Suprapubic skin (tissue), 3 donors: ENCODE data around the gene BAIAP2L1.

ENCODE experiments used
- CTCF ChIP-seq, 2 donors: fragments of 200-600 bp in 1 of 2; fragments of 450-650 bp in 1 of 2; sonication (generic) in 1 of 2; IDR thresholded peaks; one replicate each; pipeline ENCODE4 v1.5.1; 2016 to 2019; ENCODE audit warnings: antibody characterized with exemption in 2 of 2, mild to moderate bottlenecking in 1 of 2, moderate library complexity in 1 of 2
- EP300 ChIP-seq: sonication (generic); formaldehyde crosslinking; IDR thresholded peaks from one replicate; pipeline ENCODE4 v1.6.1; 2017; ENCODE audit warnings: antibody characterized with exemption

DNA sequence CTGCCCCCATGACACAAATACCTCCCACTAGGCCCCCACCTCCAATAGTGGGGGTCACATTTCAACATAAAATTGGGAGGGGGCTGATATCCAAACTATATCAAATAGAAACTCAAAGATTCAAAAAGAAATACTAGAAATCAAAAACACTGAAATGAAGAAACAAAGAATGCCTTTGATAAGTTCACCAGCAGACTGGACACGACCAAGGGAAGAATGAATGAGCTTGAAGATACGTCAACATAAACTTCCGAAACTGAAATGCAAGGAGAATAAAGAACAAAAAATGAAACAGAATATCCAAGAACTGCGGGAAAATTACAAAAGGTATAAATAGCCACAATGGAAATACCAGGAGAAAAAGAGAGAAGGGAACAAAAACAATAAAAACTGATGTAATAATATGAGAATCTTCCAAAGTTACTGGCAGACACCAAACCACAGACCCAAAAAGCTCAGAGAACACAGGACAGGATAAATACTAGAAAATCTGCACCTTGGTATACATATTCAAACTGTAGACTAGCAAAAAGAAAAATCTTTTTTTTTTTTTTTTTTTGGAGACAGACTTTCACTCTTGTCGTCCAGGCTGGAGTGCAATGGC, 69.9 kb downstream of the BAIAP2L1 start:
- TF ChIP-seq CTCF (IDR thresholded peaks at IDR 0.05) (no peak), EP300 (no peak)
